Measurements from ENCODE around the gene ZSCAN5A.

ZSCAN5A gene

DNA sequence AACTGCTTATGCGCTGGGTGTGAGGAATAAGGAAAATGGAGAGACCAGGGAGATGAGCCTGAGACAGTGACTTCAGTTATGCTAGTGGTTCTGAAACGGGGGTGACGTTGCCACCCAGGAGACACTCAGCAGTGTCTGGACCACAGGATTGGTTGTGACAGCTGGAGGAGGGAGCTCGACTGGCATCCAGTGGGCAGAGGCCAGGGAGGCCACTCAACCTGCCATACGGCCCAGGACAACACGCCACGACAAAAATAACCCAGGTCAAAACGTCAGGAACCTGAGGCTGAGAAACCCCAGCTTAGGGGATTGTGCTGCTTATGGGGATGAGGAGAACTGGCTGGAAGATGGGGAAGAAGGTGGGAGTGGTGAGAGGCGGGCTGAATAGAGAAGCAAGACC, 10.4 kb downstream of the ZSCAN5A start:
- Histone ChIP-seq H4K12ac (ENCODE audit: low read depth, low read length) (no peak overlapping the region), H4K91ac (ENCODE audit: low read depth, low read length) (no peak overlapping the region), H2BK120ac (ENCODE audit: insufficient read depth, low read length, poor library complexity) (no peak overlapping the region), H3K27me3 (ENCODE audit: insufficient read depth, low read length) (no peaks in the 10 kb centered on the region), H2AK5ac (ENCODE audit: low read length) (no peak overlapping the region), H3K14ac (ENCODE audit: low read length) (no peak overlapping the region), H2BK5ac (ENCODE audit: low read depth, low read length, poor library complexity) (no peak overlapping the region), H2BK12ac (ENCODE audit: low read length) (no peak overlapping the region), H3K18ac (ENCODE audit: low read length) (no peak overlapping the region), H3K23ac (ENCODE audit: low read length) (no peak overlapping the region), H4K8ac (ENCODE audit: low read depth, low read length) (no peak overlapping the region), H3K4me3 (ENCODE audit: low read depth, low read length) (peak overlapping the region; percentile 44), H3K79me1 (ENCODE audit: low read length) (no peaks in the 10 kb centered on the region), H3K36me3 (ENCODE audit: control insufficient read depth in 1 of 2, insufficient read depth in 2 of 2, low read length in 2 of 2) (peaks cover 3 to 11% of the 10 kb centered on the region in 2 experiments), H3K4ac (ENCODE audit: low read depth, low read length) (no peak overlapping the region), H3K27ac (ENCODE audit: low read depth, low read length) (no peak overlapping the region), H3K79me2 (ENCODE audit: control insufficient read depth, insufficient read depth, low read length, poor library complexity) (no peaks in the 10 kb centered on the region), H2AFZ (ENCODE audit: insufficient read depth, low read length, poor library complexity) (no peak overlapping the region), H3K9me3 (ENCODE audit: insufficient read depth, low read depth, low read length) (no peaks in the 10 kb centered on the region), H3K4me2 (ENCODE audit: low read length) (no peak overlapping the region), H3K9ac (ENCODE audit: low read length) (peak overlapping the region; percentile 30), H3K4me1 (ENCODE audit: control insufficient read depth in 1 of 2, insufficient read depth in 2 of 2, low read length in 2 of 2) (no peaks in the 10 kb centered on the region)
- no peak for DNase-seq
- no CpG with 5 or more reads among the region's 9 CpGs for WGBS (ENCODE audit: extremely low coverage, insufficient coverage, insufficient read length)

DNA sequence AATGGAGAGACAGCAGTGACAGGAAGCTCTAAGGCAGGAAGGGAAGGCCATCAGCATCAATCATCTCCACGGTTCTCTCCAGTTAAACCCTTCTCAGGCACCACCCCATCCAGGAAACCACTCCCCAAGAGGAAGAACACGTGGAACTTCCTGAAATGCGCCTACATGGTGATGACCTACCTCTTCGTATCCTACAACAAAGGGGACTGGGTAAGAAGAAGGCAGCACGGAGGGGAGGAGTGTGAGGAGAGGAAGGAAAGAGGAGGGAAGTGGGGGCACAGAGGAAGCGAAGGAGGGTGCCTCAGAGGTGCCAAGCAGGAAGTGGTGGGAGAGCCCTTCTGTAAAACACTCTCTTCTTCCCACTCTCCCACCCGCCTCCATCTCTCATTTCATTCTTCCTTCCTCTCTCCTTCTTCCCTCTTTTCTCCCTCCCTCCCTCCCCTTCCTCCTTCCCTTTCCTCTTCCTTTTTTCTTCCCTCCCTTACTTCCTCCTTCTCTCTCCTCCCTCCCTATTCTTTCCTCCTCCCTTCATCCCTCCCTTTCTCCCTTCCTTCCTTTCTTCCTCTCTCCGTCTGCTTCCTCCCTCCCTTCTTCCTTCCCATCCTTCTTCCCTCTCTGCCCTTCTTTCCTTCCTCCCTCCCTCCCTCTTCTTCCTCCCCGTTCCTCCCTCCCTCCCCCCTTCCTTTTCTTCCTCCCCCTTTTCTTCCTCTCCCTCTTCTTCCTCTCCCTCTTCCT, 12.6 kb downstream of the ZSCAN5A start:
- Histone ChIP-seq H3K79me2 (ENCODE audit: control insufficient read depth, insufficient read depth, low read length, poor library complexity) (no peaks in the 10 kb centered on the region), H2BK120ac (ENCODE audit: insufficient read depth, low read length, poor library complexity) (no peak overlapping the region), H3K23ac (ENCODE audit: low read length) (no peak overlapping the region), H4K8ac (ENCODE audit: low read depth, low read length) (no peak overlapping the region), H3K18ac (ENCODE audit: low read length) (no peak overlapping the region), H2AK5ac (ENCODE audit: low read length) (no peak overlapping the region), H2BK5ac (ENCODE audit: low read depth, low read length, poor library complexity) (no peak overlapping the region), H2BK12ac (ENCODE audit: low read length) (no peak overlapping the region), H3K9ac (ENCODE audit: low read length) (no peak overlapping the region), H3K4me3 (ENCODE audit: low read depth, low read length) (no peak overlapping the region), H3K4me2 (ENCODE audit: low read length) (no peak overlapping the region), H3K36me3 (ENCODE audit: control insufficient read depth in 1 of 2, insufficient read depth in 2 of 2, low read length in 2 of 2) (peaks cover 3 to 11% of the 10 kb centered on the region in 2 experiments), H3K27ac (ENCODE audit: low read depth, low read length) (no peak overlapping the region), H4K12ac (ENCODE audit: low read depth, low read length) (no peak overlapping the region), H3K14ac (ENCODE audit: low read length) (no peak overlapping the region), H3K27me3 (ENCODE audit: insufficient read depth, low read length) (no peaks in the 10 kb centered on the region), H3K4ac (ENCODE audit: low read depth, low read length) (no peak overlapping the region), H3K9me3 (ENCODE audit: insufficient read depth, low read depth, low read length) (no peaks in the 10 kb centered on the region), H2AFZ (ENCODE audit: insufficient read depth, low read length, poor library complexity) (no peak overlapping the region), H3K4me1 (ENCODE audit: control insufficient read depth in 1 of 2, insufficient read depth in 2 of 2, low read length in 2 of 2) (no peaks in the 10 kb centered on the region), H3K79me1 (ENCODE audit: low read length) (no peaks in the 10 kb centered on the region), H4K91ac (ENCODE audit: low read depth, low read length) (no peak overlapping the region)
- DNase-seq = no peak
- WGBS (ENCODE audit: extremely low coverage, insufficient coverage, insufficient read length) = 100% methylated on average over 2 of the region's 9 CpGs

DNA sequence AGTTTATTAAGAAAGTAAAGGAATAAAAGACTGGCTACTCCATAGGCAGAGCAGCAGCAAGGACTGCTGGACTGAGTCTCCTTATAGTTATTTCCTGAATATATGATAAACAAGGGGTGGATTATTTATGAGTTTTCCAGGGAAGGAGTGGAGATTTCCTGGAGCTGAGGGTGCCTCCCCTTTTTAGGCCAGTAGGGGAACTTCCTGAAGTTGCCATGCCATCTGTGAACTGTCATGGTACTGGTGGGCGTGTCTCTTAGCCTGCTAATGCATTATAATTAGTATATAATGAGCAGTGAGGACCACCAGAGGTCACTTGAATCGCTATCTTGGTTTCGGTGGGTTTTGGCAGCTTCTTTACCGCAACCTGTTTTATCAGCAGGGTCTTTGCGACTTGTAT, 13.5 kb downstream of the ZSCAN5A start:
- no peaks in the 10 kb centered on the region for H3K27me3 ChIP-seq (ENCODE audit: insufficient read depth, low read length)
- H2BK5ac ChIP-seq (ENCODE audit: low read depth, low read length, poor library complexity) = no peak overlapping the region
- H3K4me1 ChIP-seq (ENCODE audit: control insufficient read depth in 1 of 2, insufficient read depth in 2 of 2, low read length in 2 of 2) = no peaks in the 10 kb centered on the region
- H3K23ac ChIP-seq (ENCODE audit: low read length) = no peak overlapping the region
- H2BK120ac ChIP-seq (ENCODE audit: insufficient read depth, low read length, poor library complexity) = no peak overlapping the region
- DNase-seq = no peak
- H3K9ac ChIP-seq (ENCODE audit: low read length) = no peak overlapping the region
- H4K12ac ChIP-seq (ENCODE audit: low read depth, low read length) = no peak overlapping the region
- no peak overlapping the region for H2BK12ac ChIP-seq (ENCODE audit: low read length)
- H3K9me3 ChIP-seq (ENCODE audit: insufficient read depth, low read depth, low read length) = no peaks in the 10 kb centered on the region
- H3K4me3 ChIP-seq (ENCODE audit: low read depth, low read length) = no peak overlapping the region
- H3K4ac ChIP-seq (ENCODE audit: low read depth, low read length) = no peak overlapping the region
- no CpG with 5 or more reads among the region's 5 CpGs for WGBS (ENCODE audit: extremely low coverage, insufficient coverage, insufficient read length)
- no peaks in the 10 kb centered on the region for H3K79me2 ChIP-seq (ENCODE audit: control insufficient read depth, insufficient read depth, low read length, poor library complexity)
- H3K18ac ChIP-seq (ENCODE audit: low read length) = no peak overlapping the region
- H3K27ac ChIP-seq (ENCODE audit: low read depth, low read length) = no peak overlapping the region
- no peak overlapping the region for H2AK5ac ChIP-seq (ENCODE audit: low read length)
- H3K36me3 ChIP-seq (ENCODE audit: control insufficient read depth in 1 of 2, insufficient read depth in 2 of 2, low read length in 2 of 2) = peaks cover 3 to 11% of the 10 kb centered on the region in 2 experiments
- no peak overlapping the region for H3K14ac ChIP-seq (ENCODE audit: low read length)
- H4K91ac ChIP-seq (ENCODE audit: low read depth, low read length) = no peak overlapping the region
- no peaks in the 10 kb centered on the region for H3K79me1 ChIP-seq (ENCODE audit: low read length)
- no peak overlapping the region for H3K4me2 ChIP-seq (ENCODE audit: low read length)
- H2AFZ ChIP-seq (ENCODE audit: insufficient read depth, low read length, poor library complexity) = no peak overlapping the region
- no peak overlapping the region for H4K8ac ChIP-seq (ENCODE audit: low read depth, low read length)

DNA sequence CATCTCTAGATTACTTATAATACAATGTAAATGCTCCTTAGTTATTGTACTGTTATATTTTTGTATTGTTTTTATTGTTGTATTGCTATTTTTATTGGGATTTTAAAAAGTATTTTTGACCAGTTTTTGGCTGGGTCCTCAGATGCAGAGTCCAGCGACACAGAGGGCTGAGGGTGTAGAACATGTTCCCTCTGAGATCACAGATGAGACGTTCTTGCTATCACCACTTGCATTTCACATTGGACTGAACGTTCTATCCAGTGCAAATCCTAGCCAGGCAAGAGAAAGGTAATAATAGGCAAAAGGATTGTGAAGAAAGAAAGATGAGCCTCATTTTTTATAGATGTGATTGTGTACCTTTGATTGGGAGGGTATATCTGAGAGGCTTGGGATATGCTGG, 15.0 kb downstream of the ZSCAN5A start:
- Histone ChIP-seq H3K36me3 (ENCODE audit: control insufficient read depth in 1 of 2, insufficient read depth in 2 of 2, low read length in 2 of 2) (peaks cover 8 to 9% of the 10 kb centered on the region in 2 experiments), H3K9me3 (ENCODE audit: insufficient read depth, low read depth, low read length) (no peaks in the 10 kb centered on the region), H2AK5ac (ENCODE audit: low read length) (no peak overlapping the region), H2AFZ (ENCODE audit: insufficient read depth, low read length, poor library complexity) (no peak overlapping the region), H3K9ac (ENCODE audit: low read length) (no peak overlapping the region), H3K27ac (ENCODE audit: low read depth, low read length) (no peak overlapping the region), H3K4me1 (ENCODE audit: control insufficient read depth in 1 of 2, insufficient read depth in 2 of 2, low read length in 2 of 2) (no peaks in the 10 kb centered on the region), H3K4ac (ENCODE audit: low read depth, low read length) (no peak overlapping the region), H4K8ac (ENCODE audit: low read depth, low read length) (no peak overlapping the region), H3K27me3 (ENCODE audit: insufficient read depth, low read length) (no peaks in the 10 kb centered on the region), H3K4me2 (ENCODE audit: low read length) (no peak overlapping the region), H3K18ac (ENCODE audit: low read length) (no peak overlapping the region), H3K79me2 (ENCODE audit: control insufficient read depth, insufficient read depth, low read length, poor library complexity) (no peaks in the 10 kb centered on the region), H3K4me3 (ENCODE audit: low read depth, low read length) (no peak overlapping the region), H2BK120ac (ENCODE audit: insufficient read depth, low read length, poor library complexity) (no peak overlapping the region), H4K91ac (ENCODE audit: low read depth, low read length) (no peak overlapping the region), H4K12ac (ENCODE audit: low read depth, low read length) (no peak overlapping the region), H3K14ac (ENCODE audit: low read length) (no peak overlapping the region), H2BK12ac (ENCODE audit: low read length) (no peak overlapping the region), H2BK5ac (ENCODE audit: low read depth, low read length, poor library complexity) (no peak overlapping the region), H3K79me1 (ENCODE audit: low read length) (no peaks in the 10 kb centered on the region), H3K23ac (ENCODE audit: low read length) (no peak overlapping the region)
- DNase-seq = no peak
- WGBS (ENCODE audit: extremely low coverage, insufficient coverage, insufficient read length) = no CpG with 5 or more reads among the region's 3 CpGs
